WI38 (cell line): ENCODE data around the gene CELSR1.

Source experiments
- H3K4me3 ChIP-seq: 2 replicates; pipeline ENCODE4 v1.5.1; 2011; ENCODE audit warnings: low read depth, mild to moderate bottlenecking, control low read depth, low read length
- CTCF ChIP-seq: IDR thresholded peaks from 2 replicates; pipeline ENCODE4 v1.5.1; 2012; ENCODE audit warnings: low read depth, mild to moderate bottlenecking, control low read depth, low read length

CELSR1 gene

GRCh38 chr22:46378426-46379065, 158.9 kb downstream of the CELSR1 start:
- no peak overlapping the region for H3K4me3 ChIP-seq
- no peak for TF ChIP-seq CTCF

- TF ChIP-seq CTCF: no peak
- no peak overlapping the region for H3K4me3 ChIP-seq
Measured at GRCh38 chr22:46377525-46378425, 159.6 kb downstream of the CELSR1 start.

GRCh38 chr22:46376908-46377524, 160.4 kb downstream of the CELSR1 start:
- no peak for TF ChIP-seq CTCF

GRCh38 chr22:46376111-46376510, 161.3 kb downstream of the CELSR1 start:
- H3K4me3 ChIP-seq: no peak overlapping the region
- TF ChIP-seq CTCF: no peak

More at GRCh38 chr22:46376908-46377524, 160.4 kb downstream of the CELSR1 start:
- no peak overlapping the region for H3K4me3 ChIP-seq

GRCh38 chr22:46374663-46375474, 162.6 kb downstream of the CELSR1 start:
- H3K4me3 ChIP-seq: no peak overlapping the region
- no peak for TF ChIP-seq CTCF

- no peak for TF ChIP-seq CTCF
- no peak overlapping the region for H3K4me3 ChIP-seq
Measured at GRCh38 chr22:46373921-46374662, 163.3 kb downstream of the CELSR1 start.
